SU-DHL-6 (cell line): ENCODE results near the gene MYOM1.

ENCODE experiments used
- EZH2phosphoT487 ChIP-seq: fragments of 200-600 bp; sonication (generic), shearing (Covaris generic); conservative IDR thresholded peaks from 2 replicates; pipeline ENCODE4 v1.6.1; 2018; ENCODE audit warnings: mild to moderate bottlenecking, antibody characterized with exemption, low read length, moderate library complexity, mixed read lengths
- TF ChIP-seq, protein P1 (sequence below): fragments of 200-600 bp; sonication (generic); IDR thresholded peaks from one replicate; pipeline ENCODE4 v1.5.1; 2017; ENCODE audit warnings: antibody characterized with exemption, mild to moderate bottlenecking, low read length, moderate library complexity; ENCODE audit not compliant: insufficient read depth, poor library complexity, severe bottlenecking

DNA sequence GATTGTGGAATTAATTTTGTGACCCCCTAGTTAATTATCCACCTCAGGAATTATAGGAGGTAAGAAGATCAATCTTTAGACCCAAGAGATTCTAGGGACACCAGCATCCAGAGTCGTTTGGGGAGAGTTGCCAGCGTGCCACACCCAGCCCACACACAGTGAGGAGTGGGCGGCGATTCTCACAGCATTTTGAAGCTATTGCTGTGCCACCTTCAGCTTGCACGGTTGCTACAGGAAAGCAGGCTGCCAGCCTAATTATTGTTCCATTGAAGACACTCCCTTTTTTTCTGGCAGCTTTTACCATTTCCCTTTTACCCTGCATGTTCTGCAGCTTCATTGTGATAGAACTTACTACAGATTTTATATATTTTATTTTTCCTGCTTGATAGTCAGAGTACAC, 14.7 kb upstream of the MYOM1 start:
- TF ChIP-seq, protein P1, sequence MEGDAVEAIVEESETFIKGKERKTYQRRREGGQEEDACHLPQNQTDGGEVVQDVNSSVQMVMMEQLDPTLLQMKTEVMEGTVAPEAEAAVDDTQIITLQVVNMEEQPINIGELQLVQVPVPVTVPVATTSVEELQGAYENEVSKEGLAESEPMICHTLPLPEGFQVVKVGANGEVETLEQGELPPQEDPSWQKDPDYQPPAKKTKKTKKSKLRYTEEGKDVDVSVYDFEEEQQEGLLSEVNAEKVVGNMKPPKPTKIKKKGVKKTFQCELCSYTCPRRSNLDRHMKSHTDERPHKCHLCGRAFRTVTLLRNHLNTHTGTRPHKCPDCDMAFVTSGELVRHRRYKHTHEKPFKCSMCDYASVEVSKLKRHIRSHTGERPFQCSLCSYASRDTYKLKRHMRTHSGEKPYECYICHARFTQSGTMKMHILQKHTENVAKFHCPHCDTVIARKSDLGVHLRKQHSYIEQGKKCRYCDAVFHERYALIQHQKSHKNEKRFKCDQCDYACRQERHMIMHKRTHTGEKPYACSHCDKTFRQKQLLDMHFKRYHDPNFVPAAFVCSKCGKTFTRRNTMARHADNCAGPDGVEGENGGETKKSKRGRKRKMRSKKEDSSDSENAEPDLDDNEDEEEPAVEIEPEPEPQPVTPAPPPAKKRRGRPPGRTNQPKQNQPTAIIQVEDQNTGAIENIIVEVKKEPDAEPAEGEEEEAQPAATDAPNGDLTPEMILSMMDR = no peak
- no peak for TF ChIP-seq EZH2phosphoT487
